ENCODE results near the gene CRISP1. TPM values are rescaled to one million over a fixed set of nuclear protein-coding genes. Genes with fewer than 3 reads are reported as not detected.

The CRISP1 gene
- total RNA-seq, 1 donor from 2014 or later = not detected

- peaks cover 2% of the 10 kb centered on the region for H3K27me3 Mint-ChIP-seq (ENCODE audit: unreplicated experiment)
- TF ChIP-seq, protein P1, sequence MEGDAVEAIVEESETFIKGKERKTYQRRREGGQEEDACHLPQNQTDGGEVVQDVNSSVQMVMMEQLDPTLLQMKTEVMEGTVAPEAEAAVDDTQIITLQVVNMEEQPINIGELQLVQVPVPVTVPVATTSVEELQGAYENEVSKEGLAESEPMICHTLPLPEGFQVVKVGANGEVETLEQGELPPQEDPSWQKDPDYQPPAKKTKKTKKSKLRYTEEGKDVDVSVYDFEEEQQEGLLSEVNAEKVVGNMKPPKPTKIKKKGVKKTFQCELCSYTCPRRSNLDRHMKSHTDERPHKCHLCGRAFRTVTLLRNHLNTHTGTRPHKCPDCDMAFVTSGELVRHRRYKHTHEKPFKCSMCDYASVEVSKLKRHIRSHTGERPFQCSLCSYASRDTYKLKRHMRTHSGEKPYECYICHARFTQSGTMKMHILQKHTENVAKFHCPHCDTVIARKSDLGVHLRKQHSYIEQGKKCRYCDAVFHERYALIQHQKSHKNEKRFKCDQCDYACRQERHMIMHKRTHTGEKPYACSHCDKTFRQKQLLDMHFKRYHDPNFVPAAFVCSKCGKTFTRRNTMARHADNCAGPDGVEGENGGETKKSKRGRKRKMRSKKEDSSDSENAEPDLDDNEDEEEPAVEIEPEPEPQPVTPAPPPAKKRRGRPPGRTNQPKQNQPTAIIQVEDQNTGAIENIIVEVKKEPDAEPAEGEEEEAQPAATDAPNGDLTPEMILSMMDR (IDR thresholded peaks at IDR 0.05; ENCODE audit: unreplicated experiment) = no peak
These were observed 25.9 kb upstream of the CRISP1 start for GRCh38 chr6:49892280-49892679.

DNA sequence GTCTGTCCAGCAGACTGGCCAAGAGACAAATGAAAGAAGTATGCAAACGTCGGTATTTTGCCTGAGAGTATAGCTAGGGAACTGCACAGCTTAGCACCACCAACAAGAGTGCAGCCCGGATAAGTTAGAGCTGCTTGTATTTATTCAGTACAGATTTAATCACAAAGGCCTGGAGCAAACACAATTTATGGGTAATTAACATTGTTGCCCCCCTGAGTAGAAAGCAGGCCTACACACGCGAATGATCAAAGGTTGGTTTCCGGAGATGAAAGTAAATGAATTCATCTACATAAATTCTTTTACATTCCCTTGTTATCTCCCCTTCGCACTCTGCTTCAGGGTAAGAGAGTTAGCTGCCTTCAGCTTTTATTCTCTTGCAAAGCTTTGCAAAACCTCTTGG, 24.7 kb upstream of the CRISP1 start:
- no peaks in the 10 kb centered on the region for H3K36me3 Mint-ChIP-seq (ENCODE audit: low read depth, unreplicated experiment)
- peaks cover 4% of the 10 kb centered on the region for H3K27me3 Mint-ChIP-seq (ENCODE audit: unreplicated experiment)
- TF ChIP-seq, protein P1 (IDR thresholded peaks at IDR 0.05; ENCODE audit: unreplicated experiment) = no peak
- peaks cover 4% of the 10 kb centered on the region for H3K4me1 Mint-ChIP-seq (ENCODE audit: unreplicated experiment)
- H3K27ac Mint-ChIP-seq (ENCODE audit: unreplicated experiment) = no peak overlapping the region
- DNase-seq (ENCODE audit: low spot score) = no peak
- no peaks in the 10 kb centered on the region for H3K9me3 Mint-ChIP-seq (ENCODE audit: unreplicated experiment)
- no peak overlapping the region for H3K4me3 Mint-ChIP-seq (ENCODE audit: unreplicated experiment)

More at GRCh38 chr6:49892280-49892679, 25.9 kb upstream of the CRISP1 start:
- no peak overlapping the region for H3K4me3 Mint-ChIP-seq (ENCODE audit: unreplicated experiment)
- no peaks in the 10 kb centered on the region for H3K9me3 Mint-ChIP-seq (ENCODE audit: unreplicated experiment)
- H3K36me3 Mint-ChIP-seq (ENCODE audit: low read depth, unreplicated experiment) = no peaks in the 10 kb centered on the region
- H3K4me1 Mint-ChIP-seq (ENCODE audit: unreplicated experiment) = peaks cover 4% of the 10 kb centered on the region
- DNase-seq (ENCODE audit: low spot score) = no peak
- H3K27ac Mint-ChIP-seq (ENCODE audit: unreplicated experiment) = no peak overlapping the region

GRCh38 chr6:49888742-49889431, 22.6 kb upstream of the CRISP1 start:
- no peaks in the 10 kb centered on the region for H3K36me3 Mint-ChIP-seq (ENCODE audit: low read depth, unreplicated experiment)
- no peaks in the 10 kb centered on the region for H3K9me3 Mint-ChIP-seq (ENCODE audit: unreplicated experiment)
- H3K27me3 Mint-ChIP-seq (ENCODE audit: unreplicated experiment) = peaks cover 3% of the 10 kb centered on the region

DNA sequence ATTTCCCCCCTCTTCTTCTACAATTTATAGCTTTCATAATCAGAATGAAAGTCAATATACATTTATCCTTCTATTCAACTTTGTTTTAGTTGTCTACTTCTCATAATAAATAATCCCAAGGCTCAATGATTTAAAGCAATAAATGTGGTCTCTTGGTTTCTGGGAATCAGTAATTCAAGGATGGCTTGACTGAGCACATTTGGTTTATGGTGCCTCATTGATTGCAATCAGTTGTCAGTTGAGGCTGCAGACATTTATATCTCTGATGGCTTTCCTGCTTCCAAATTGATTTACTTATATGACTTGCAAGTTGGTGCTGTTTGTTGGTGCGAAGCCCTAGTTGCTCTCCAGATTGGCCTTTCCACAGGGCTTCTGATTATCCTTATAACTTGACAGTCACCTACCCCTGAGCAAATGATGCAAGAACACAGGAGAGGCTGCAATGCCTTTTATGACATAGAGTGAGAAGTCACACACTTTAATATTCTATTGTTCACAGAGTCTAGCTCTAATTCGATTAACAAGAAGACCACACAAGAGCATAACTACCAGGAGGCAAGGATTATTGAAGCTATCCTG, 2.7 kb upstream of the CRISP1 start:
- no peak for DNase-seq (ENCODE audit: low spot score)
- TF ChIP-seq, protein P1 (IDR thresholded peaks at IDR 0.05; ENCODE audit: unreplicated experiment) = no peak
- no peak overlapping the region for H3K4me3 Mint-ChIP-seq (ENCODE audit: unreplicated experiment)
- H3K9me3 Mint-ChIP-seq (ENCODE audit: unreplicated experiment) = no peaks in the 10 kb centered on the region
- H3K4me1 Mint-ChIP-seq (ENCODE audit: unreplicated experiment) = no peaks in the 10 kb centered on the region
- no peak overlapping the region for H3K27ac Mint-ChIP-seq (ENCODE audit: unreplicated experiment)
- no peaks in the 10 kb centered on the region for H3K27me3 Mint-ChIP-seq (ENCODE audit: unreplicated experiment)
- H3K36me3 Mint-ChIP-seq (ENCODE audit: low read depth, unreplicated experiment) = no peaks in the 10 kb centered on the region

More at GRCh38 chr6:49888742-49889431, 22.6 kb upstream of the CRISP1 start:
- Mint-ChIP-seq H3K4me1 (ENCODE audit: unreplicated experiment) (peaks cover 4% of the 10 kb centered on the region), H3K4me3 (ENCODE audit: unreplicated experiment) (no peak overlapping the region), H3K27ac (ENCODE audit: unreplicated experiment) (no peak overlapping the region)
- DNase-seq (ENCODE audit: low spot score) = no peak
- TF ChIP-seq, protein P1 (IDR thresholded peaks at IDR 0.05; ENCODE audit: unreplicated experiment) = no peak

DNA sequence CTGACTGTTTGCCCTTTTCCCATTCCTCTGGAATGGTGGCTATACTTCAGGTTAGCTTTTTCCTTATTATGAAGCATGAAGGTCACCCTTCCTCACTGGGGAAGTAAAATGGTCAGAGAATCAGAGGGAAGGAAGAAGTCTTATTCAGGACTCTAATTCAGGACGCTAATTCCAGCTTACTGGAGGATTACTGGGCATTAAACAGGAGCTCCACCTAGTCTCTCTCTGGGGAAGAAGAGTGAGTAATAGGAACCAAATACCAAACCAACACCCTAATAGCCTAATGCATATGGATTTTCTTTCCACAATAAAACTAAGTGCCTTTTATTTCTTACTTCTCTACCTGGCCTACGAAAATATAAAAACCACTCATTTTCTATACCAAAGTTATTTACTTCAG, 10.1 kb downstream of the CRISP1 start:
- DNase-seq (ENCODE audit: low spot score) = no peak
- no peak overlapping the region for H3K27ac Mint-ChIP-seq (ENCODE audit: unreplicated experiment)
- H3K4me3 Mint-ChIP-seq (ENCODE audit: unreplicated experiment) = no peak overlapping the region
- no peaks in the 10 kb centered on the region for H3K36me3 Mint-ChIP-seq (ENCODE audit: low read depth, unreplicated experiment)
- peaks cover 6% of the 10 kb centered on the region for H3K4me1 Mint-ChIP-seq (ENCODE audit: unreplicated experiment)
- no peaks in the 10 kb centered on the region for H3K9me3 Mint-ChIP-seq (ENCODE audit: unreplicated experiment)
- TF ChIP-seq, protein P1 (IDR thresholded peaks at IDR 0.05; ENCODE audit: unreplicated experiment) = no peak
- no peaks in the 10 kb centered on the region for H3K27me3 Mint-ChIP-seq (ENCODE audit: unreplicated experiment)

Data from endothelial cell (in vitro differentiated cells).